ENCODE results near the gene GPR33.

The GPR33 gene

GRCh38 chr14:31508135-31508534, 20.3 kb upstream of the GPR33 start:
- TF ChIP-seq RAD21 (IDR thresholded peaks at IDR 0.05; ENCODE audit: low read depth) (no peak), TEAD4 (IDR thresholded peaks at IDR 0.05) (no peak), ZBTB7A (IDR thresholded peaks at IDR 0.05; ENCODE audit: low read depth) (no peak), CEBPB (IDR thresholded peaks at IDR 0.05) (no peak), EP300 (IDR thresholded peaks at IDR 0.05; ENCODE audit: borderline replicate concordance) (no peak), MAX (IDR thresholded peaks at IDR 0.05) (no peak), USF1 (IDR thresholded peaks at IDR 0.05) (no peak), EGR1 (IDR thresholded peaks at IDR 0.05) (no peak), CREB1 (IDR thresholded peaks at IDR 0.05; ENCODE audit: low read depth) (no peak), FOXM1 (IDR thresholded peaks at IDR 0.05; ENCODE audit: borderline replicate concordance, low read depth) (no peak), YY1 (IDR thresholded peaks at IDR 0.05; ENCODE audit: low read depth) (no peak), TCF12 (IDR thresholded peaks at IDR 0.05; ENCODE audit: low read depth) (no peak), TAF1 (IDR thresholded peaks at IDR 0.05; ENCODE audit: low read depth) (no peak), NFIC (IDR thresholded peaks at IDR 0.05) (no peak), REST (IDR thresholded peaks at IDR 0.05; ENCODE audit: low read depth) (no peak)

GRCh38 chr14:31505411-31505810, 17.6 kb upstream of the GPR33 start:
- no peak for TF ChIP-seq EGR1 (IDR thresholded peaks at IDR 0.05)
- TF ChIP-seq CREB1 (IDR thresholded peaks at IDR 0.05; ENCODE audit: low read depth): no peak
- TF ChIP-seq USF1 (IDR thresholded peaks at IDR 0.05): no peak
- TF ChIP-seq CEBPB (IDR thresholded peaks at IDR 0.05): no peak
- no peak for TF ChIP-seq TEAD4 (IDR thresholded peaks at IDR 0.05)
- no peak for TF ChIP-seq NFIC (IDR thresholded peaks at IDR 0.05)
- TF ChIP-seq YY1 (IDR thresholded peaks at IDR 0.05; ENCODE audit: low read depth): no peak
- TF ChIP-seq TAF1 (IDR thresholded peaks at IDR 0.05; ENCODE audit: low read depth): no peak
- TF ChIP-seq ZBTB7A (IDR thresholded peaks at IDR 0.05; ENCODE audit: low read depth): no peak
- no peak for TF ChIP-seq RAD21 (IDR thresholded peaks at IDR 0.05; ENCODE audit: low read depth)
- no peak for TF ChIP-seq REST (IDR thresholded peaks at IDR 0.05; ENCODE audit: low read depth)
- no peak for TF ChIP-seq FOXM1 (IDR thresholded peaks at IDR 0.05; ENCODE audit: borderline replicate concordance, low read depth)
- TF ChIP-seq EP300 (IDR thresholded peaks at IDR 0.05; ENCODE audit: borderline replicate concordance): no peak
- TF ChIP-seq TCF12 (IDR thresholded peaks at IDR 0.05; ENCODE audit: low read depth): no peak
- no peak for TF ChIP-seq MAX (IDR thresholded peaks at IDR 0.05)

GRCh38 chr14:31501870-31502269, 14.0 kb upstream of the GPR33 start:
- no peak for TF ChIP-seq MAX (IDR thresholded peaks at IDR 0.05)
- no peak for TF ChIP-seq NFIC (IDR thresholded peaks at IDR 0.05)

- TF ChIP-seq EP300 (IDR thresholded peaks at IDR 0.05; ENCODE audit: borderline replicate concordance) (no peak), TEAD4 (IDR thresholded peaks at IDR 0.05) (no peak), YY1 (IDR thresholded peaks at IDR 0.05; ENCODE audit: low read depth) (no peak), USF1 (IDR thresholded peaks at IDR 0.05) (no peak), TAF1 (IDR thresholded peaks at IDR 0.05; ENCODE audit: low read depth) (no peak), NFIC (IDR thresholded peaks at IDR 0.05) (no peak), CEBPB (IDR thresholded peaks at IDR 0.05) (no peak), EGR1 (IDR thresholded peaks at IDR 0.05) (no peak), RAD21 (IDR thresholded peaks at IDR 0.05; ENCODE audit: low read depth) (no peak), CREB1 (IDR thresholded peaks at IDR 0.05; ENCODE audit: low read depth) (no peak), ZBTB7A (IDR thresholded peaks at IDR 0.05; ENCODE audit: low read depth) (no peak), FOXM1 (IDR thresholded peaks at IDR 0.05; ENCODE audit: borderline replicate concordance, low read depth) (no peak), TCF12 (IDR thresholded peaks at IDR 0.05; ENCODE audit: low read depth) (no peak)
Measured at GRCh38 chr14:31492759-31493498, 5.1 kb upstream of the GPR33 start.

- no peak for TF ChIP-seq ZBTB7A (IDR thresholded peaks at IDR 0.05; ENCODE audit: low read depth)
- no peak for TF ChIP-seq FOXM1 (IDR thresholded peaks at IDR 0.05; ENCODE audit: borderline replicate concordance, low read depth)
- no peak for TF ChIP-seq TAF1 (IDR thresholded peaks at IDR 0.05; ENCODE audit: low read depth)
- no peak for TF ChIP-seq EP300 (IDR thresholded peaks at IDR 0.05; ENCODE audit: borderline replicate concordance)
- TF ChIP-seq USF1 (IDR thresholded peaks at IDR 0.05): no peak
- no peak for TF ChIP-seq NFIC (IDR thresholded peaks at IDR 0.05)
- no peak for TF ChIP-seq YY1 (IDR thresholded peaks at IDR 0.05; ENCODE audit: low read depth)
- no peak for TF ChIP-seq TCF12 (IDR thresholded peaks at IDR 0.05; ENCODE audit: low read depth)
- TF ChIP-seq CREB1 (IDR thresholded peaks at IDR 0.05; ENCODE audit: low read depth): no peak
- TF ChIP-seq CEBPB (IDR thresholded peaks at IDR 0.05): no peak
- TF ChIP-seq MAX (IDR thresholded peaks at IDR 0.05): no peak
- TF ChIP-seq EGR1 (IDR thresholded peaks at IDR 0.05): no peak
- TF ChIP-seq RAD21 (IDR thresholded peaks at IDR 0.05; ENCODE audit: low read depth): no peak
Measured at GRCh38 chr14:31489691-31490090, 1.9 kb upstream of the GPR33 start.
